ENCODE measurements around the gene CALR3. TPM values are rescaled to one million over a fixed set of nuclear protein-coding genes. Genes with fewer than 3 reads are reported as not detected.

Gene CALR3
- total and polyA plus RNA-seq, 2 of the 13 experiments (the other 11 are each of a cell fraction or from before 2014, with no cell fraction given): not detected

GRCh38 chr19:16521715-16522289 lies 25.8 kb upstream of the CALR3 start:
- 98% methylated on average over 10 of the region's 10 CpGs for WGBS (ENCODE audit: low lambda C conversion rate)
- no peaks in the 10 kb centered on the region for H3K79me2 ChIP-seq (ENCODE audit: insufficient read depth, low read length)
- BruUV-seq (replicated peaks): no TSS peak
- DNase-seq (ENCODE audit: low spot score) (no peak), ATAC-seq (no peak; the same call in 2 of the 3 replicates), FAIRE-seq (no peak)
- H3K36me3 ChIP-seq (replicated peaks in 1 of 2; ENCODE audit: control insufficient read depth in 1 of 2, insufficient read depth in 2 of 2, low read length in 2 of 2): peaks cover 43 to 91% of the 10 kb centered on the region in 2 experiments
- no peak overlapping the region for H2AFZ ChIP-seq (ENCODE audit: low read length)
- no peak overlapping the region for H3K9ac ChIP-seq (ENCODE audit: insufficient read depth, low read depth, low read length)
- no peaks in the 10 kb centered on the region; a peak in 1 of 5 replicates for H3K27me3 ChIP-seq (ENCODE audit: control insufficient read depth in 1 of 2, insufficient read depth in 2 of 2, low read length in 2 of 2)
- H3K9me3 ChIP-seq (ENCODE audit: low read length): no peaks in the 10 kb centered on the region
- CTCF ChIA-PET (ENCODE audit: low intra/inter-chr PET ratio, low total read pairs): no interaction called here
- H3K4me1 ChIP-seq (ENCODE audit: insufficient read depth, low read length): no peaks in the 10 kb centered on the region
- intact Hi-C loops (cut with micrococcal nuclease; ENCODE audit: unreplicated experiment) (no loop called here), in situ Hi-C loops (cut with HindIII; ENCODE audit: extremely low pct_ligation_motif_present, low pct_unique_long_range_greater_than_20kb) (no loop called here)
- H3K4me3 ChIP-seq (replicated peaks in 1 of 3; ENCODE audit: insufficient read depth in 1 of 3, low read depth in 2 of 3, low read length in 3 of 3): no peak overlapping the region
- H3K4me2 ChIP-seq (ENCODE audit: low read depth, low read length): no peak overlapping the region
- no peak overlapping the region for H3K27ac ChIP-seq (ENCODE audit: extremely low read length, insufficient read depth, low read length)
- POLR2A ChIA-PET: no interaction called here
- 0 out of 2 replicates have a peak, but pooled peaks have one; percentile 25 for TF ChIP-seq RBFOX2 (IDR thresholded peaks at IDR 0.05; ENCODE audit: low read depth, low read length)
- no peak for TF ChIP-seq ZNF296 (CRISPR knock-in tag; conservative IDR thresholded peaks at IDR 0.05)
- peak; percentile 6 for TF ChIP-seq AGO2 (optimal IDR thresholded peaks at IDR 0.05; ENCODE audit: low read depth, low read length)
- no peak for TF ChIP-seq ARID3A (IDR thresholded peaks at IDR 0.05; ENCODE audit: low read depth, low read length)
- no peak for TF ChIP-seq POLR2AphosphoS2 (IDR thresholded peaks at IDR 0.05; ENCODE audit: low read depth, low read length)
- TF ChIP-seq RBM22 (optimal IDR thresholded peaks at IDR 0.05; ENCODE audit: low read length): peak; percentile 61
- TF ChIP-seq SIX4 (CRISPR knock-in tag; IDR thresholded peaks at IDR 0.05): no peak
- no peaks in the 10 kb centered on the region for H4K20me1 ChIP-seq (ENCODE audit: insufficient read depth, low read length)
